ENCODE measurements around the gene SEMA4D.

The SEMA4D gene

DNA sequence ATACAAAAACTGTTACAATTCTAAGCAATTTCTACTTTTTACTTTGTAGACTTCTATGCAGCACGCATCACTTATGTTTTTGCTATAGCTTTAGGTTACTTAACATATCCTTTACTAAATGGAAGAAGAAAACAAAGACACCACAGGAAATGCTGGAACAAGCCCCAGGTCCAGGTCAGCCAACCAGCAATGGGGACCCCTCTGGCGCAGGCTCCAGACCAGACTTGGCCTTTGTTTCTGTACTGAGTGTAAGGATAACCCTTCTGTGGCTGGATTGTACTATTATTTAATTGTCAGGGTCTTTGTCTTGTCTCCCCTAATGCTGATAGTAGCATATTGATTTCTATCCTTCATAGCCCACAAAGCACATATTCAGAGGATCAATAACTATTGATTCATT lies 4.2 kb downstream of the SEMA4D start:
- DNase-seq (ENCODE audit: low read depth, low spot score) = no peak
- ChIA-PET POLR2A (no interaction called here), CTCF (no interaction called here)
- no peak overlapping the region for H3K4me3 ChIP-seq (ENCODE audit: low read depth, low read length)
- TF ChIP-seq, protein P1, sequence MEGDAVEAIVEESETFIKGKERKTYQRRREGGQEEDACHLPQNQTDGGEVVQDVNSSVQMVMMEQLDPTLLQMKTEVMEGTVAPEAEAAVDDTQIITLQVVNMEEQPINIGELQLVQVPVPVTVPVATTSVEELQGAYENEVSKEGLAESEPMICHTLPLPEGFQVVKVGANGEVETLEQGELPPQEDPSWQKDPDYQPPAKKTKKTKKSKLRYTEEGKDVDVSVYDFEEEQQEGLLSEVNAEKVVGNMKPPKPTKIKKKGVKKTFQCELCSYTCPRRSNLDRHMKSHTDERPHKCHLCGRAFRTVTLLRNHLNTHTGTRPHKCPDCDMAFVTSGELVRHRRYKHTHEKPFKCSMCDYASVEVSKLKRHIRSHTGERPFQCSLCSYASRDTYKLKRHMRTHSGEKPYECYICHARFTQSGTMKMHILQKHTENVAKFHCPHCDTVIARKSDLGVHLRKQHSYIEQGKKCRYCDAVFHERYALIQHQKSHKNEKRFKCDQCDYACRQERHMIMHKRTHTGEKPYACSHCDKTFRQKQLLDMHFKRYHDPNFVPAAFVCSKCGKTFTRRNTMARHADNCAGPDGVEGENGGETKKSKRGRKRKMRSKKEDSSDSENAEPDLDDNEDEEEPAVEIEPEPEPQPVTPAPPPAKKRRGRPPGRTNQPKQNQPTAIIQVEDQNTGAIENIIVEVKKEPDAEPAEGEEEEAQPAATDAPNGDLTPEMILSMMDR (IDR thresholded peaks at IDR 0.05; ENCODE audit: insufficient read depth, low read length, missing control alignments) = no peak

DNA sequence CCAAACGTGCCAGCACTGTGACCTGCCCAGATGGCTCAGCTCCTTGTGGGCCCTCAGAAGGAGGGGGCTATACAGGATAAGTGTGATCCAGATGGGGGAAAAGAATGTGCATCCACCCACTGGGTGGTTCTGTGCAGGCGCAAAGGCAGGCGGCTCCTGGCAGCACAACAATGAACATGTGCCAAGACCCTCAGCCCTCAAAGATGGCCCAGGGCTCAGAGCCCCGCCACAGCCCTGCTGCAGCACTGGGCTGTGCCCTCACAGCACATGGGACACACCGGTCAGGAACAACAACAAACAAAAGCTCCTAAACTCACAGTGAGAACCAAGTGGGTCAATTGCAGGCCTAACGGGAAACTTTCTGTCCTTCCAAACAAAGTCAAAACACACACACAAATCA lies 4.7 kb downstream of the SEMA4D start:
- CTCF ChIA-PET = no interaction called here
- TF ChIP-seq, protein P1 (IDR thresholded peaks at IDR 0.05; ENCODE audit: insufficient read depth, low read length, missing control alignments) = no peak
- no peak overlapping the region for H3K4me3 ChIP-seq (ENCODE audit: low read depth, low read length)
- DNase-seq (ENCODE audit: low read depth, low spot score) = no peak
- POLR2A ChIA-PET = no interaction called here

DNA sequence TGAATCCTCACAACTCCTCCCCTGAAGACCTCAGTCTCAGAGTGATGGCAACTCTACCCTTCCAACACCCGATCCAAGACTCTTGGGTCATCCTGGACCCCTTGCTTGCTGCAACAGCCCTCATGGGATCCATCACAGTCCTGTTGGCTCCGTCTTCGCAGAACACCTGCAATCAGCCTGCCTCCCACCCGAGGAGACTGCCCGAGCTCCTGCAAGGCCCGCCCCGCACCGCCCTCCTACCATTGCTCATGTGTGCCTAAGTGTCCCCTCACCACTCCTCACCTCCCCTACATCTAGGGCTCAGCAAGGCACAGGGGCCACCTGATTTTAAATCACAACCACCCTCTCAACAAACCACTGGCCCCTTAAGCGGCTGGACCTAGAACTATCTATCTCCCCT lies 5.3 kb downstream of the SEMA4D start:
- TF ChIP-seq, protein P1 (IDR thresholded peaks at IDR 0.05; ENCODE audit: insufficient read depth, low read length, missing control alignments) = no peak
- ChIA-PET POLR2A (no interaction called here), CTCF (no interaction called here)
- no peak overlapping the region for H3K4me3 ChIP-seq (ENCODE audit: low read depth, low read length)
- DNase-seq (ENCODE audit: low read depth, low spot score) = no peak

DNA sequence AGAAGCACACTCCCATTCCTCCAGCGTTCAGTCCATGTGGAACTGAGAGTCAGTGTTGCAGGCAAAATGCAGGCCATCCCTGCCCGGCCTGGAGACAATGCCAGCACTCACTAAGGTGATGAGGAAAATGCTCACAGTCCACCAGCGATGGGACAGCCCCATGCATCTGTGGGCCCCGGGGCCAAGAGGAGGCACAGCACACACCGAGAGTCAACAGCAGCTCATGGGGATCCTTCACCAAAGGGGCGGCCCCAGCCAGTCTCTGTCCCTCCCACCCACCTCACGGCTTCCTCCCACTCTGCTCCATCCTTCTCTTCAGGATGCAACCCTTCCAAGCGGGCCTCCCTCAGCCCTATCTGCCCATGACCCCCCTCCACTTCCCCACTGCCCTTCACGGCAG lies 6.2 kb downstream of the SEMA4D start:
- CTCF ChIA-PET = no interaction called here

DNA sequence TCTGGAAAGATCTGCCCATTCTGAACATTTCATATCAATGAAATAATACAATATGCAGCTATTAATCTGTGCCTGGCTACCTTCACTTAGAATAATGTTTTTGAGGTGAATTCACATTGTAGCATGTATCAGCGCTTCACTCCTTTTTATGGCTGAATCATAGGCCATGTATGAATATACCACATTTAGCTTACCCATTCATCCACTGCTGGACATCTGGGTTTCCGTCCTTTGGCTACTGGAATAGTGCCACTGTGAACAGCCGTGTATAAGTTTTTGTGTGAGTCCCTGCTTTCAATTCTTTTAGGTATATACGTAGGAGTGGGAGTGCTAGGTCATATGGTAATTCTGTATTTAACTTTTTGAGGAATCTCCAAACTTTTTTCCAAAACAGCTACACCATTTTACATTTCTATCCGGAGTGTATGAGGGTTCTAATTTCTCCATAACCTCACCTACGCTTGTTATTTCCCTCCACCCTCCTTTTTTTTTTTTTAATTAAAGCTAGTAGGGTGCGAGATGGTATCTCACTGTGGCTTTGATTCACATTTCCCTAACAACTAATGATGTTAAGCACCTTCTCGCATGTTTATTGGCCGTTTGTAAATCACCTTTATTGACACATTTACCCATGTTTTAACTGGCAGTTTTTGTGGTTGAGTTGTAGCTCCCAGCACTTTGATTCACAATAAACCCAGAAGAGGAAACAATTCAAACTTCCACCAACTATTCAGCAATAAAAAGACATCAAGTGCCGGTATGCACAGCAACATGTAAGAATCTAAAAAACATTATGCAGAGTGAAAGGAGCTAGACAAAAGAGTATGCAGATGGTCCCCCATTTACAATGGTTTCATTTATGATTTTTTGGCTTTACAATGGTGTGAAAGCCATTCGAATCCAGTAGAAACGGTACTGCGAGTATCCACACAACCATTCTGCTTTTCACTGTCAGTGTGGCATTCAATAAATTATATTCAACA lies 8.1 kb downstream of the SEMA4D start:
- CTCF ChIA-PET = no interaction called here
- DNase-seq (ENCODE audit: low read depth, low spot score) = no peak
- TF ChIP-seq, protein P1 (IDR thresholded peaks at IDR 0.05; ENCODE audit: insufficient read depth, low read length, missing control alignments) = no peak
- POLR2A ChIA-PET = no interaction called here
- H3K4me3 ChIP-seq (ENCODE audit: low read depth, low read length) = no peak overlapping the region

More for the DNA sequence above, 6.2 kb downstream of the SEMA4D start:
- H3K4me3 ChIP-seq (ENCODE audit: low read depth, low read length) = no peak overlapping the region
- POLR2A ChIA-PET = no interaction called here
- TF ChIP-seq, protein P1 (IDR thresholded peaks at IDR 0.05; ENCODE audit: insufficient read depth, low read length, missing control alignments) = no peak
- DNase-seq (ENCODE audit: low read depth, low spot score) = no peak

DNA sequence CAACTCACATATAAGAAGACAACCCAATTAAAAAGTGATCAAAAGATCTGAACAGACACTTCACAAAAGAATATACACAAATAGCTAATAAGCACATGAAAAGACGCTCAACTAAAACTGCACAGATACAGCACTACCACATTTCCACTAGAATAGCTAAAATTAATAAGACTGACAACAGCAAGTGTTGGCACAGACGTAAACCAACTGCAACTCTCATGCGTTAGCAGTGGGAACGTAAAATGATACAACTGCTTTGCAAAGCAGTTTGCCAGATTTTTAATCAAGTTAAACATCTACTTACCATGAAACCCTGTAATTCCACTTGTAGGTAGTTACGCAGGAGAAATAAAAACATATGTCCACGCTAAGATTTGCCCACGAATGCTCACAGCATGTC lies 9.0 kb downstream of the SEMA4D start:
- TF ChIP-seq, protein P1 (IDR thresholded peaks at IDR 0.05; ENCODE audit: insufficient read depth, low read length, missing control alignments) = no peak
- ChIA-PET CTCF (no interaction called here), POLR2A (no interaction called here)
- DNase-seq (ENCODE audit: low read depth, low spot score) = no peak
- H3K4me3 ChIP-seq (ENCODE audit: low read depth, low read length) = no peak overlapping the region
